Gastrocnemius medialis (tissue), 4 donors: Measurements from ENCODE around the gene CBFA2T2. TPM values are rescaled to one million over a fixed set of nuclear protein-coding genes. Genes with fewer than 3 reads are reported as not detected.
A peak's percentile ranks its signal among the peaks of the same experiment; 100 is the strongest.
"Not testable (repeated sequence)": the region's sequence is repeated elsewhere in the genome, so short reads cannot be mapped to it uniquely, and the experiment has no call there.

Experiments
- ATAC-seq, 2 donors: fragments of 150-250 bp; one replicate each; pipeline ENCODE4 v1.9.1; 2016
- DNase-seq, 2 donors: peaks; one replicate each; pipeline ENCODE4 v3.0.0-alpha.2; 2019
- H3K27ac ChIP-seq, 4 donors: fragments of 200-600 bp; sonication (generic); 1 replicate in 1 of 4; 2 replicates in 3 of 4; pipeline ENCODE4 v1.5.1; 2016 to 2018; ENCODE audit warnings: mild to moderate bottlenecking in 2 of 4, moderate library complexity in 1 of 4
- H3K27me3 ChIP-seq, 3 donors: fragments of 200-600 bp; sonication (generic) in 2 of 3; 1 replicate in 1 of 3; 2 replicates in 2 of 3; pipeline versions ENCODE4 v1.5.1 to v1.6.0; 2016 to 2019; ENCODE audit warnings: mild to moderate bottlenecking in 1 of 3, moderate library complexity in 1 of 3
- H3K36me3 ChIP-seq, 2 donors: fragments of 200-600 bp; sonication (generic) in 1 of 2; one replicate each; pipeline ENCODE4 v1.5.1; 2017 to 2018
- H3K4me1 ChIP-seq, 2 donors: fragments of 200-600 bp; sonication (generic) in 1 of 2; one replicate each; pipeline ENCODE4 v1.5.1; 2016 to 2017; ENCODE audit warnings: mild to moderate bottlenecking in 2 of 2
- H3K4me3 ChIP-seq, 4 donors: fragments of 200-600 bp; sonication (generic) in 3 of 4; 1 replicate in 1 of 4; 2 replicates in 3 of 4; pipeline ENCODE4 v1.5.1; 2016 to 2019; ENCODE audit warnings: mild to moderate bottlenecking in 2 of 4
- H3K9me3 ChIP-seq, 3 donors: fragments of 200-600 bp; sonication (generic) in 2 of 3; 1 replicate in 1 of 3; 2 replicates in 2 of 3; pipeline ENCODE4 v1.5.1; 2016 to 2019
- CTCF ChIP-seq, 5 experiments: fragments of 450-650 bp in 3 of 5; fragments of 200-600 bp in 2 of 5; sonication (generic) in 2 of 5; IDR thresholded peaks in 4 of 5; conservative IDR thresholded peaks in 1 of 5; 1 replicate in 4 of 5; 2 replicates in 1 of 5; pipeline ENCODE4 v1.5.1; 2016 to 2019; ENCODE audit warnings: antibody characterized with exemption in 5 of 5, mild to moderate bottlenecking in 3 of 5, moderate library complexity in 3 of 5
- POLR2A ChIP-seq, 2 donors: fragments of 450-650 bp; IDR thresholded peaks; one replicate each; pipeline ENCODE4 v1.6.1; 2017; ENCODE audit warnings: antibody characterized with exemption in 2 of 2, mild to moderate bottlenecking in 2 of 2, moderate library complexity in 2 of 2
- in situ Hi-C, 4 donors: fragments of 200-750 bp; cut with MboI; loops; one replicate each; pipeline versions ENCODE4 v1.15.0 to v1.8.0; 2017; ENCODE audit warnings: low sequenced_read_pairs in 4 of 4
- intact Hi-C: fragments of 100-400 bp; cut with DNase I; formaldehyde crosslinking; loops from one replicate; pipeline ENCODE4 v1.15.1; 2023; ENCODE audit warnings: low total_unique reads
- total RNA-seq, 4 donors: library from RNA; depleted of rRNA; stranded (reverse); fragments of >200 nt; gene quantifications; one replicate each; pipeline versions ENCODE4 v1.1.0 to v1.2.3, GENCODE V29; 2016

The CBFA2T2 gene
- total RNA-seq, 4 donors from 2014 or later: 6.9 to 8.9 (median 7.9) TPM

- intact Hi-C loops: no loop called here
- in situ Hi-C loops: no loop called here
- Histone ChIP-seq H3K4me1 (peaks cover 14 to 17% of the 10 kb centered on the region in 2 donors), H3K36me3 (no peaks in the 10 kb centered on the region), H3K27ac (peak overlapping the region in 3 of 4 donors; percentile 22 to 58 (median 53)), H3K27me3 (no peaks in the 10 kb centered on the region), H3K4me3 (no peak overlapping the region), H3K9me3 (no peaks in the 10 kb centered on the region)
- ATAC-seq: no peak
- no peak for TF ChIP-seq POLR2A (IDR thresholded peaks at IDR 0.05)
- no peak for TF ChIP-seq CTCF (IDR thresholded peaks at IDR 0.05 in 4 of 5, conservative IDR thresholded peaks at IDR 0.05 in 1 of 5)
- no peak for DNase-seq
Measured at GRCh38 chr20:33501000-33501399, 11.1 kb downstream of the CBFA2T2 start.

- intact Hi-C loops: no loop called here
- in situ Hi-C loops: no loop called here
- Histone ChIP-seq H3K27ac (no peak overlapping the region), H3K36me3 (no peaks in the 10 kb centered on the region), H3K4me1 (peaks cover 23 to 27% of the 10 kb centered on the region in 2 donors), H3K9me3 (no peaks in the 10 kb centered on the region), H3K4me3 (no peak overlapping the region), H3K27me3 (no peaks in the 10 kb centered on the region)
- DNase-seq (no peak), ATAC-seq (no peak)
- TF ChIP-seq POLR2A (IDR thresholded peaks at IDR 0.05): no peak
- TF ChIP-seq CTCF (IDR thresholded peaks at IDR 0.05 in 4 of 5, conservative IDR thresholded peaks at IDR 0.05 in 1 of 5): no peak
Measured at GRCh38 chr20:33503564-33503963, 13.7 kb downstream of the CBFA2T2 start.

- Histone ChIP-seq H3K27me3 (no peaks in the 10 kb centered on the region), H3K9me3 (no peaks in the 10 kb centered on the region), H3K36me3 (no peaks in the 10 kb centered on the region), H3K4me3 (no peak overlapping the region), H3K4me1 (peaks cover 12 to 14% of the 10 kb centered on the region in 2 donors), H3K27ac (no peak overlapping the region)
- in situ Hi-C loops: no loop called here
- intact Hi-C loops: no loop called here
- ATAC-seq (no peak), DNase-seq (no peak)
- TF ChIP-seq POLR2A (IDR thresholded peaks at IDR 0.05) (no peak), CTCF (IDR thresholded peaks at IDR 0.05 in 4 of 5, conservative IDR thresholded peaks at IDR 0.05 in 1 of 5) (no peak)
Measured at GRCh38 chr20:33506576-33506975, 16.7 kb downstream of the CBFA2T2 start.

- ATAC-seq (no peak), DNase-seq (no peak)
- in situ Hi-C loops: no loop called here
- no peak for TF ChIP-seq CTCF (IDR thresholded peaks at IDR 0.05 in 4 of 5, conservative IDR thresholded peaks at IDR 0.05 in 1 of 5)
- no peak for TF ChIP-seq POLR2A (IDR thresholded peaks at IDR 0.05)
- no peaks in the 10 kb centered on the region for H3K27me3 ChIP-seq
- H3K4me3 ChIP-seq: no peak overlapping the region
- no peak overlapping the region for H3K27ac ChIP-seq
- H3K9me3 ChIP-seq: no peaks in the 10 kb centered on the region
- intact Hi-C loops: no loop called here
- peaks cover 10 to 21% of the 10 kb centered on the region in 2 donors for H3K4me1 ChIP-seq
- no peaks in the 10 kb centered on the region for H3K36me3 ChIP-seq
Measured at GRCh38 chr20:33507461-33507860, 17.6 kb downstream of the CBFA2T2 start.

GRCh38 chr20:33508015-33508414, 18.1 kb downstream of the CBFA2T2 start:
- DNase-seq, in situ Hi-C loops, H3K4me3 ChIP-seq, H3K27ac ChIP-seq, ATAC-seq, H3K27me3 ChIP-seq, H3K36me3 ChIP-seq, H3K9me3 ChIP-seq, intact Hi-C loops: not testable (repeated sequence)
- peaks cover 10 to 21% of the 10 kb centered on the region in 2 donors for H3K4me1 ChIP-seq

- peaks cover 10 to 21% of the 10 kb centered on the region in 2 donors for H3K4me1 ChIP-seq
- H3K27ac ChIP-seq, H3K9me3 ChIP-seq, DNase-seq, ATAC-seq, in situ Hi-C loops, H3K36me3 ChIP-seq, intact Hi-C loops, H3K4me3 ChIP-seq, H3K27me3 ChIP-seq: not testable (repeated sequence)
Measured at GRCh38 chr20:33509057-33509456, 19.2 kb downstream of the CBFA2T2 start.

GRCh38 chr20:33511876-33512275, 22.0 kb downstream of the CBFA2T2 start:
- ATAC-seq, H3K36me3 ChIP-seq, H3K27me3 ChIP-seq, DNase-seq, H3K27ac ChIP-seq, H3K9me3 ChIP-seq, H3K4me3 ChIP-seq, intact Hi-C loops, in situ Hi-C loops: not testable (repeated sequence)
- H3K4me1 ChIP-seq: peaks cover 11% of the 10 kb centered on the region in 2 donors
